DMS114 treated with DMSO at 0.1 percent for 48 hours (cell line): ENCODE data around the gene TSHZ2.
"Not testable (repeated sequence)": the region's sequence is repeated elsewhere in the genome, so short reads cannot be mapped to it uniquely, and the experiment has no call there.

Experiments
- DNase-seq: peaks from one replicate; lab custom pipeline; 2025; ENCODE audit not compliant: unreplicated experiment; lab: John Stamatoyannopoulos, UW

Gene TSHZ2

GRCh38 chr20:53080969-53081871, 109.1 kb downstream of the TSHZ2 start:
- no peak for DNase-seq

- no peak for DNase-seq
Observed at GRCh38 chr20:53081916-53082863, 110.0 kb downstream of the TSHZ2 start.

- no peak for DNase-seq
Observed at GRCh38 chr20:53083411-53083810, 111.3 kb downstream of the TSHZ2 start.

- DNase-seq: no peak
Observed at GRCh38 chr20:53084408-53084997, 112.3 kb downstream of the TSHZ2 start.

GRCh38 chr20:53085720-53086119, 113.6 kb downstream of the TSHZ2 start:
- no peak for DNase-seq

- DNase-seq: no peak
Observed at GRCh38 chr20:53087037-53087777, 115.0 kb downstream of the TSHZ2 start.

- no peak for DNase-seq
Observed at GRCh38 chr20:53088786-53089185, 116.6 kb downstream of the TSHZ2 start.

- DNase-seq: not testable (repeated sequence)
Observed at GRCh38 chr20:53089851-53090250, 117.7 kb downstream of the TSHZ2 start.

- no peak for DNase-seq
Observed at GRCh38 chr20:53091789-53092188, 119.6 kb downstream of the TSHZ2 start.

- no peak for DNase-seq
Observed at GRCh38 chr20:53092772-53093300, 120.7 kb downstream of the TSHZ2 start.

- no peak for DNase-seq
Observed at GRCh38 chr20:53097371-53097770, 125.2 kb downstream of the TSHZ2 start.

GRCh38 chr20:53097791-53098190, 125.6 kb downstream of the TSHZ2 start:
- DNase-seq: no peak

GRCh38 chr20:53098621-53099020, 126.5 kb downstream of the TSHZ2 start:
- DNase-seq: no peak

GRCh38 chr20:53099856-53100255, 127.7 kb downstream of the TSHZ2 start:
- no peak for DNase-seq

GRCh38 chr20:53100476-53100911, 128.3 kb downstream of the TSHZ2 start:
- no peak for DNase-seq

- DNase-seq: no peak
Observed at GRCh38 chr20:53101992-53102760, 130.0 kb downstream of the TSHZ2 start.

- DNase-seq: no peak
Observed at GRCh38 chr20:53103124-53103523, 131.0 kb downstream of the TSHZ2 start.

GRCh38 chr20:53104884-53105283, 132.7 kb downstream of the TSHZ2 start:
- DNase-seq: no peak

- DNase-seq: no peak
Observed at GRCh38 chr20:53116733-53117132, 144.6 kb downstream of the TSHZ2 start.

GRCh38 chr20:53122853-53123252, 150.7 kb downstream of the TSHZ2 start:
- DNase-seq: no peak
